HFFc6 (cell line): Measurements from ENCODE around the gene LARP4. TPM values are rescaled to one million over a fixed set of nuclear protein-coding genes. Genes with fewer than 3 reads are reported as not detected.
"Not testable (repeated sequence)": the region's sequence is repeated elsewhere in the genome, so short reads cannot be mapped to it uniquely, and the experiment has no call there.

ENCODE experiments used
- DNase-seq: peaks from one replicate; pipeline ENCODE4 v3.0.0-alpha.2; 2018
- H3K27ac Mint-ChIP-seq: 2 replicates; pipeline ENCODE4 v1.8.0; 2020; ENCODE audit warnings: mild to moderate bottlenecking, mixed read lengths
- H3K27me3 Mint-ChIP-seq: 2 replicates; pipeline ENCODE4 v1.8.0; 2021; ENCODE audit warnings: mild to moderate bottlenecking, moderate library complexity, mixed read lengths; ENCODE audit not compliant: insufficient read depth
- H3K36me3 Mint-ChIP-seq: 2 replicates; pipeline ENCODE4 v1.8.0; 2021; ENCODE audit warnings: low read depth, mixed read lengths
- H3K4me1 Mint-ChIP-seq: 2 replicates; pipeline ENCODE4 v1.8.0; 2020; ENCODE audit warnings: low read depth, mixed read lengths
- H3K4me3 Mint-ChIP-seq: 2 replicates; pipeline ENCODE4 v1.8.0; 2020; ENCODE audit warnings: mild to moderate bottlenecking, moderate library complexity, mixed read lengths
- H3K9me3 Mint-ChIP-seq: 2 replicates; pipeline ENCODE4 v1.8.0; 2020; ENCODE audit warnings: mild to moderate bottlenecking, mixed read lengths
- total RNA-seq, 6 experiments: library from RNA; stranded (reverse); fragmentation: NEBNext Ultra II Directional; extraction: Animal tissue kit (Norgen Biotek cat#: 25700); gene quantifications; 2 replicates in 1 of 6; 3 replicates in 5 of 6; pipeline ENCODE4 v1.2.3, GENCODE V29; 2021
- TF ChIP-seq, protein P1 (sequence below): fragments of 200-600 bp; sonication (generic); IDR thresholded peaks from 2 replicates; pipeline ENCODE4 v1.5.0; 2021; ENCODE audit warnings: antibody characterized with exemption, mild to moderate bottlenecking

The LARP4 gene
- total RNA-seq, 6 experiments from 2014 or later: 51.3 to 59.6 (median 57.2) TPM

GRCh38 chr12:50477241-50477832, 76.7 kb downstream of the LARP4 start:
- H3K4me1 Mint-ChIP-seq: no peaks in the 10 kb centered on the region
- no peak for DNase-seq
- no peak overlapping the region for H3K4me3 Mint-ChIP-seq
- H3K36me3 Mint-ChIP-seq: peaks cover 27% of the 10 kb centered on the region
- no peak overlapping the region for H3K27ac Mint-ChIP-seq
- TF ChIP-seq, protein P1, sequence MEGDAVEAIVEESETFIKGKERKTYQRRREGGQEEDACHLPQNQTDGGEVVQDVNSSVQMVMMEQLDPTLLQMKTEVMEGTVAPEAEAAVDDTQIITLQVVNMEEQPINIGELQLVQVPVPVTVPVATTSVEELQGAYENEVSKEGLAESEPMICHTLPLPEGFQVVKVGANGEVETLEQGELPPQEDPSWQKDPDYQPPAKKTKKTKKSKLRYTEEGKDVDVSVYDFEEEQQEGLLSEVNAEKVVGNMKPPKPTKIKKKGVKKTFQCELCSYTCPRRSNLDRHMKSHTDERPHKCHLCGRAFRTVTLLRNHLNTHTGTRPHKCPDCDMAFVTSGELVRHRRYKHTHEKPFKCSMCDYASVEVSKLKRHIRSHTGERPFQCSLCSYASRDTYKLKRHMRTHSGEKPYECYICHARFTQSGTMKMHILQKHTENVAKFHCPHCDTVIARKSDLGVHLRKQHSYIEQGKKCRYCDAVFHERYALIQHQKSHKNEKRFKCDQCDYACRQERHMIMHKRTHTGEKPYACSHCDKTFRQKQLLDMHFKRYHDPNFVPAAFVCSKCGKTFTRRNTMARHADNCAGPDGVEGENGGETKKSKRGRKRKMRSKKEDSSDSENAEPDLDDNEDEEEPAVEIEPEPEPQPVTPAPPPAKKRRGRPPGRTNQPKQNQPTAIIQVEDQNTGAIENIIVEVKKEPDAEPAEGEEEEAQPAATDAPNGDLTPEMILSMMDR: no peak
- no peaks in the 10 kb centered on the region for H3K9me3 Mint-ChIP-seq
- H3K27me3 Mint-ChIP-seq: no peaks in the 10 kb centered on the region

DNA sequence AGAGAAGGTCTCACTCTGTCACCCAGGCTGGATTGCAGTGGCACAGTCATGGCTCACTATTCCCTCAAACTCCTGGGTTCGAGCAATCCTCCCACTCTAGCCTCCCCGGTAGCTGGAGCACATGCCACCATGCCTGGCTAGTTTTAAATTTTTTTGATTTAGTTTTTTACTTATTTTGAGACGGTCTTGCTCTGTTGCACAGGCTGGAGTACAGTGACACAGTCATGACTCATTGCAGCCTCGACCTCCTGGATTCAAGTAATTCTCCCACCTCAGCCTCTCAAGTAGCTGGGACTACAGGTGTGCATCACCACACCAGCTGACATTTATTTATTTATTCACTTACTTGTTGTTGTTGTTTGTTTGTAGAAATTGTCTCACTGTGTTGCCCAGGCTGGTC, 81.9 kb downstream of the LARP4 start:
- H3K27ac Mint-ChIP-seq: no peak overlapping the region
- TF ChIP-seq, protein P1: no peak
- no peaks in the 10 kb centered on the region for H3K9me3 Mint-ChIP-seq
- peaks cover 1% of the 10 kb centered on the region; the same call in 1 of the 2 replicates for H3K27me3 Mint-ChIP-seq
- H3K4me1 Mint-ChIP-seq: no peaks in the 10 kb centered on the region
- no peak overlapping the region for H3K4me3 Mint-ChIP-seq
- no peak for DNase-seq
- peaks cover 24% of the 10 kb centered on the region for H3K36me3 Mint-ChIP-seq

DNA sequence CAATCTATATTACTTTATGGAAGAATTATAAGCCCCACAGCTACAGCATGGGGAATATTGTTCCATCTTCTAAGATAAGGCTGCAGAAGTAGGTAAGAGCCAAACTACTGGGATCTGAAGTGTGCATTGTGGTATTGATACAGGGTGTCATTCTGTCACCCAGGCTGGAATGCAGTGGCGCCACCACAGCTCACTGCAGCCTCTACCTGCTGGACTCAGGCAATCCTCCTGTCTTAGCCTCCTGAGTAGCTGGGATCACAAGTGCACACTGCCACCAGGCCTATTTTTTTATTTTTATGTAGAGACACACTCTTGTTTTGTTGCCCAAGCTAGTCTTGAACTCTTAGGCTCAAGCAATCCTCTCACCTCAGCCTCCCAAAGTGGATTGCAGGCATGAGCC, 82.8 kb downstream of the LARP4 start:
- H3K4me1 Mint-ChIP-seq: no peaks in the 10 kb centered on the region
- DNase-seq: no peak
- no peak overlapping the region for H3K4me3 Mint-ChIP-seq
- H3K27me3 Mint-ChIP-seq: peaks cover 1% of the 10 kb centered on the region; the same call in 1 of the 2 replicates
- TF ChIP-seq, protein P1: no peak
- peaks cover 22% of the 10 kb centered on the region for H3K36me3 Mint-ChIP-seq
- no peaks in the 10 kb centered on the region for H3K9me3 Mint-ChIP-seq
- no peak overlapping the region for H3K27ac Mint-ChIP-seq

DNA sequence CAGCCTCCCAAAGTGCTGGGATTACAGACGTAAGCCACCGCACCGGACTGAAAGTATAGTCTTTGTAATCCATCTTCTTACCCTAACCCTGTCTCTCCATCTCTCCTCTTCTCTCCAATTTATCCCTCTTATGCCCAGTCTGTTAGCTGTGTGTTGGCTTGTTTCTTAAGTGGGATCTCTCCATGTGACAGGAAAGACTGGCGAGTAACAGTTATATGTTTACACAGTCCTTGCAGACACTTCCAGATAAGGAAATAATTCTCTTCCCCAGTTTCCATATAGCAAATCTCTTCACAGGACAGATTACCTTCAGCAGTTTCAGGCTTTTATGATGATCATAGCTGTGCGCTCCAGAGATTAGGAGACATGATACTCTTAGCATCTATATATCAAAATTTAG, 88.1 kb downstream of the LARP4 start:
- H3K27ac Mint-ChIP-seq: no peak overlapping the region
- H3K27me3 Mint-ChIP-seq: peaks cover 1% of the 10 kb centered on the region; the same call in 1 of the 2 replicates
- H3K9me3 Mint-ChIP-seq: peaks cover 23% of the 10 kb centered on the region
- TF ChIP-seq, protein P1: no peak
- H3K4me1 Mint-ChIP-seq: no peaks in the 10 kb centered on the region
- H3K36me3 Mint-ChIP-seq: no peaks in the 10 kb centered on the region
- no peak overlapping the region for H3K4me3 Mint-ChIP-seq
- DNase-seq: no peak

GRCh38 chr12:50498119-50498518, 97.4 kb downstream of the LARP4 start:
- not testable (repeated sequence) for H3K27ac Mint-ChIP-seq, DNase-seq, H3K4me1 Mint-ChIP-seq, H3K4me3 Mint-ChIP-seq, H3K27me3 Mint-ChIP-seq
- Mint-ChIP-seq H3K36me3 (peaks cover 29% of the 10 kb centered on the region), H3K9me3 (peaks cover 53% of the 10 kb centered on the region)

- peak; percentile 86 for DNase-seq
- Mint-ChIP-seq H3K27me3 (no peaks in the 10 kb centered on the region; the same call in 1 of the 2 replicates), H3K27ac (peak within 1 kb of the TSS; percentile 90), H3K4me3 (peak within 1 kb of the TSS; percentile 93), H3K36me3 (no peaks in the 10 kb centered on the region), H3K4me1 (peaks cover 41% of the 10 kb centered on the region), H3K9me3 (no peaks in the 10 kb centered on the region)
- TF ChIP-seq, protein P1: peak; percentile 95
Measured at GRCh38 chr12:50504798-50505674, 104.4 kb downstream of the LARP4 start, which contains the start of gene DIP2B. DIP2B (plus strand) TSS chr12:50504985; CDS start chr12:50505141, 156 bp downstream.
